Activated T-helper 2 cell treated with anti-CD3 and anti-CD28 coated beads, Interferon-gamma antibody, Interleukin-2, Interleukin-4, amounts not matched to agents 10 μg/mL and 5 μg/mL and 100 μg/mL, durations not matched to agents 14 hours and 24 hours and 36 hours (primary cell): ENCODE data around the gene TMEM14A. TPM values are rescaled to one million over a fixed set of nuclear protein-coding genes. Genes with fewer than 3 reads are reported as not detected.
A peak's percentile ranks its signal among the peaks of the same experiment; 100 is the strongest.
"Not testable (repeated sequence)": the region's sequence is repeated elsewhere in the genome, so short reads cannot be mapped to it uniquely, and the experiment has no call there.

Experiments
- DNase-seq: peaks from one replicate; pipeline ENCODE4 v3.0.0; 2021; ENCODE audit warnings: low spot score
- H3K27ac Mint-ChIP-seq: one replicate; pipeline ENCODE4 v1.8.0; 2021; ENCODE audit warnings: mixed read lengths
- H3K27me3 Mint-ChIP-seq: one replicate; pipeline ENCODE4 v1.8.0; 2021; ENCODE audit warnings: low read depth, mixed read lengths
- H3K36me3 Mint-ChIP-seq: one replicate; pipeline ENCODE4 v1.8.0; 2021; ENCODE audit warnings: low read depth, mixed read lengths
- H3K4me1 Mint-ChIP-seq: one replicate; pipeline ENCODE4 v1.8.0; 2021; ENCODE audit warnings: low read depth, mixed read lengths
- H3K4me3 Mint-ChIP-seq: one replicate; pipeline ENCODE4 v1.8.0; 2021; ENCODE audit warnings: low read depth, mild to moderate bottlenecking, moderate library complexity, mixed read lengths
- H3K9me3 Mint-ChIP-seq: one replicate; pipeline ENCODE4 v1.8.0; 2021; ENCODE audit warnings: mixed read lengths
- intact Hi-C: fragments of 100-400 bp; cut with micrococcal nuclease; formaldehyde crosslinking; loops from one replicate; pipeline ENCODE4 v1.15.1; 2023
- total RNA-seq: library from RNA; stranded (reverse); gene quantifications from 2 replicates; pipeline ENCODE4 v1.2.3, GENCODE V29; 2022

Gene TMEM14A
- total RNA-seq, 1 donor from 2014 or later = 17.0 TPM

- H3K4me3 Mint-ChIP-seq, DNase-seq, H3K4me1 Mint-ChIP-seq, intact Hi-C loops, H3K9me3 Mint-ChIP-seq, H3K27ac Mint-ChIP-seq, H3K36me3 Mint-ChIP-seq: not testable (repeated sequence)
- peaks cover 14% of the 10 kb centered on the region for H3K27me3 Mint-ChIP-seq
Measured at GRCh38 chr6:52714761-52715160, 43.8 kb downstream of the TMEM14A start.

GRCh38 chr6:52718550-52718949, 47.6 kb downstream of the TMEM14A start:
- Mint-ChIP-seq H3K4me3 (no peak overlapping the region), H3K27ac (no peak overlapping the region), H3K36me3 (no peaks in the 10 kb centered on the region), H3K27me3 (peaks cover 5% of the 10 kb centered on the region), H3K9me3 (no peaks in the 10 kb centered on the region), H3K4me1 (no peaks in the 10 kb centered on the region)
- intact Hi-C loops = no loop called here
- DNase-seq = no peak

DNA sequence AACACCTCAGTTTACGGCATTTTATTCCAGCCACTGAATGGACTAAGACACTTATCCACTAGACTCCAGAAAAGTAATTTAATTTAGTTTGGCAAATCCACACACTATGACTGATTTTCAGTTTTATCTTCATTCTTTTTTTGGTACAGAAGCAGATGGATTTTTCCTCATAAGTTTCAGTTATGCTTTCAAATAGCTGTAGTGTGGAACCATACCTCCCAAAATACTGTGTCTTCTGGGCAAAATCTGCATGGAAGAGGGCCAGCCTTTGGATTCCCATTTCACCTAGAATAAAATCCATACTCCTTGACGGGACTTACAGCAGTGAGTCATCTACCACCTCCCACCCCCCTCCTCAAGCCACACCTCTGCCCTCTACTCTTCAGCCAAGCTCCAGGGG, 49.4 kb downstream of the TMEM14A start:
- DNase-seq = no peak
- no peaks in the 10 kb centered on the region for H3K4me1 Mint-ChIP-seq
- no peaks in the 10 kb centered on the region for H3K9me3 Mint-ChIP-seq
- no peaks in the 10 kb centered on the region for H3K36me3 Mint-ChIP-seq
- intact Hi-C loops = no loop called here
- no peak overlapping the region for H3K4me3 Mint-ChIP-seq
- H3K27me3 Mint-ChIP-seq = peaks cover 5% of the 10 kb centered on the region
- H3K27ac Mint-ChIP-seq = no peak overlapping the region

- Mint-ChIP-seq H3K4me3 (no peak overlapping the region), H3K36me3 (no peaks in the 10 kb centered on the region), H3K27me3 (peaks cover 4% of the 10 kb centered on the region), H3K4me1 (no peaks in the 10 kb centered on the region), H3K9me3 (no peaks in the 10 kb centered on the region), H3K27ac (no peak overlapping the region)
- intact Hi-C loops = loop anchor here (2.0 kb wide), 1 partner anchor 761 kb away; no protein-coding TSS in a partner anchor
- DNase-seq = no peak
Measured at GRCh38 chr6:52724042-52724405, 53.1 kb downstream of the TMEM14A start.

GRCh38 chr6:52724406-52725121, 53.7 kb downstream of the TMEM14A start:
- DNase-seq = peak; percentile 22
- H3K4me3 Mint-ChIP-seq = no peak overlapping the region
- no peaks in the 10 kb centered on the region for H3K4me1 Mint-ChIP-seq
- no peak overlapping the region for H3K27ac Mint-ChIP-seq
- intact Hi-C loops = loop anchor here (2.0 kb wide), 1 partner anchor 760 kb away; no protein-coding TSS in a partner anchor
- no peaks in the 10 kb centered on the region for H3K36me3 Mint-ChIP-seq
- H3K9me3 Mint-ChIP-seq = no peaks in the 10 kb centered on the region
- peaks cover 5% of the 10 kb centered on the region for H3K27me3 Mint-ChIP-seq

- intact Hi-C loops = loop anchor here (2.0 kb wide), 1 partner anchor 760 kb away; no protein-coding TSS in a partner anchor
- Mint-ChIP-seq H3K9me3 (no peaks in the 10 kb centered on the region), H3K27ac (no peak overlapping the region), H3K4me3 (no peak overlapping the region), H3K27me3 (peaks cover 5% of the 10 kb centered on the region), H3K36me3 (no peaks in the 10 kb centered on the region), H3K4me1 (no peaks in the 10 kb centered on the region)
- no peak for DNase-seq
Measured at GRCh38 chr6:52725143-52725534, 54.2 kb downstream of the TMEM14A start.

GRCh38 chr6:52725535-52726192, 54.8 kb downstream of the TMEM14A start:
- no peak for DNase-seq
- Mint-ChIP-seq H3K27me3 (peaks cover 5% of the 10 kb centered on the region), H3K4me1 (no peaks in the 10 kb centered on the region), H3K4me3 (no peak overlapping the region), H3K36me3 (no peaks in the 10 kb centered on the region), H3K9me3 (no peaks in the 10 kb centered on the region), H3K27ac (no peak overlapping the region)
- intact Hi-C loops = loop anchor here (2.0 kb wide), 1 partner anchor 759 kb away; no protein-coding TSS in a partner anchor

DNA sequence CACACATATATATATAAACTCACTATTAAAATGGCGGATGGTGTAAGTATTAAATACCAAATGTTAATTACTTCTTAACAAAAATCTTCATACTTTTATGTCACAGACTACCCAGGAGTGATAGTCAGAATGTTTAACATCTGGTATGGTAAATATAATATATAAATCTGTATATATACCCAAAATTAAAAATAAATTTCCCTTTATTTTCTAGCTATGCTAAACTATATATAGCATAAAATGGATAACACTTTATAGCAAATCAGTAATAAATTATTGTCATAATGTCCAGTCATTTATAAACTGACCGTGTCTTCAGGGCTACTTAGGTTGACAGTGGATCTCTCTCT, 55.3 kb downstream of the TMEM14A start:
- H3K4me1 Mint-ChIP-seq = no peaks in the 10 kb centered on the region
- H3K36me3 Mint-ChIP-seq = no peaks in the 10 kb centered on the region
- H3K4me3 Mint-ChIP-seq = no peak overlapping the region
- no peaks in the 10 kb centered on the region for H3K9me3 Mint-ChIP-seq
- H3K27ac Mint-ChIP-seq = no peak overlapping the region
- intact Hi-C loops = no loop called here
- no peak for DNase-seq
- peaks cover 5% of the 10 kb centered on the region for H3K27me3 Mint-ChIP-seq

- H3K27me3 Mint-ChIP-seq = peaks cover 5% of the 10 kb centered on the region
- no peaks in the 10 kb centered on the region for H3K9me3 Mint-ChIP-seq
- intact Hi-C loops = no loop called here
- no peak overlapping the region for H3K27ac Mint-ChIP-seq
- H3K36me3 Mint-ChIP-seq = no peaks in the 10 kb centered on the region
- no peak for DNase-seq
- no peaks in the 10 kb centered on the region for H3K4me1 Mint-ChIP-seq
- H3K4me3 Mint-ChIP-seq = no peak overlapping the region
Measured at GRCh38 chr6:52726741-52727535, 56.0 kb downstream of the TMEM14A start.

- no peak overlapping the region for H3K4me3 Mint-ChIP-seq
- H3K4me1 Mint-ChIP-seq = no peaks in the 10 kb centered on the region
- intact Hi-C loops = no loop called here
- no peak overlapping the region for H3K27ac Mint-ChIP-seq
- no peak for DNase-seq
- H3K9me3 Mint-ChIP-seq = no peaks in the 10 kb centered on the region
- H3K27me3 Mint-ChIP-seq = peaks cover 5% of the 10 kb centered on the region
- no peaks in the 10 kb centered on the region for H3K36me3 Mint-ChIP-seq
Measured at GRCh38 chr6:52727908-52728307, 57.0 kb downstream of the TMEM14A start.

DNA sequence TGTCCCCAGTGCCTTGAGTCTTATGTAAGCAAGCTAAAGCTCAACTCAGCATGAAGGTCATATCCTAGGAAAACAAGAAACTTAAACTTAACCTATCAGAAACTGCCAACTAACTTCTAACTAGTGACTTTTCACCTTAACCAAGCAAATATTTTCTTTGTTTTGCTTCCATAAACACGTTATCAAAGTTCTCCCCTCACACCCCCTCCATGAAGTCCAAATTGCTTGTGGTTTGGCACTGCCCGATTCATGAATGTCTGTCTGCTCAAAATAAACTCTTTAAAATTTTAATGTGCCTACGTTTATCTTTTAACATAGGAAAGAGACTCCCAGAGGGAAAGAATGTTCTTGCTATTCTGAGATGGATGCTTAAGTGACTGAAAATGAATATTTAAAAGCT, 57.5 kb downstream of the TMEM14A start:
- H3K27ac Mint-ChIP-seq = no peak overlapping the region
- no peak for DNase-seq
- H3K27me3 Mint-ChIP-seq = peaks cover 5% of the 10 kb centered on the region
- no peak overlapping the region for H3K4me3 Mint-ChIP-seq
- H3K36me3 Mint-ChIP-seq = no peaks in the 10 kb centered on the region
- intact Hi-C loops = no loop called here
- no peaks in the 10 kb centered on the region for H3K9me3 Mint-ChIP-seq
- H3K4me1 Mint-ChIP-seq = no peaks in the 10 kb centered on the region

DNA sequence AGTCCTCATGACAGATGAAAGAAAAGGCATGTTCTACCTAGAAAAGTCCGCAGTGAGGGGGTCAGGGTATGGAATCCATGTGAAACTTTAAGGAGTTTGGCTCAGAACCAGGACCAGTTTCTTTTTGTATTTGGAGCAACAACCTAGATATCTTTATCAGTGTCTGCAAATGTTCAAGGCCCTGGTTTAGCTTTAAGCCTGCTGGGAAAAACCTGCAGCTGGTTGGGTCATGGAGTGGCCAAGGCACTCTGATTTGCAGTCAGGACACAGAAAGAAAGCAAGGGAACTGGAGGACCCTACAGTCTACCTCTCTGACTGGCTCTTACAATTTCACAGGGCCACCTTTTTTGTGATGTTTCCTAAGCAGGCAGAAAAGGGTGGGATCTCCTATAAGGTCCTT, 58.7 kb downstream of the TMEM14A start:
- no peaks in the 10 kb centered on the region for H3K4me1 Mint-ChIP-seq
- intact Hi-C loops = no loop called here
- H3K9me3 Mint-ChIP-seq = no peaks in the 10 kb centered on the region
- no peak overlapping the region for H3K27ac Mint-ChIP-seq
- H3K27me3 Mint-ChIP-seq = peaks cover 5% of the 10 kb centered on the region
- no peaks in the 10 kb centered on the region for H3K36me3 Mint-ChIP-seq
- no peak overlapping the region for H3K4me3 Mint-ChIP-seq
- DNase-seq = no peak

DNA sequence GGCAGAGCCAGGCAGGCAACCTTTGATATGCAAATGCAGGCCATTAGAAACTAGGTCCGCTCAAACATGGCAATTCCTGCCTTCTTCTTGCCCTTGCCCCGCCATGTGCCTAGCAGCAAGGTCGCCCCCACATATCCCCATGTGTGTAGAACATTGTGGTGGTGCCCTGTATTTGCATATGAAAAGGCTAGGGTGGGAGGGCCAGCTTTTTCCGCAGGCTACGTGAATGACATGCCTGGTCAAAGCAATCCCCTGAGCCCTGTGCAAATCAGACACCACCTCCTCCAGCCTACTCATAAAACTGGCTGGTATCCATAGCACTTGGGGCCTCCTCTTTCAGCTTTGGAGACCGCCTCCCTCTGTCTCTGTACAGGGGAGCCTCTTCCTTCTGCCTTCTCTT, 60.8 kb downstream of the TMEM14A start:
- Mint-ChIP-seq H3K36me3 (no peaks in the 10 kb centered on the region), H3K4me3 (no peak overlapping the region), H3K4me1 (no peaks in the 10 kb centered on the region), H3K27ac (no peak overlapping the region), H3K9me3 (no peaks in the 10 kb centered on the region), H3K27me3 (peaks cover 3% of the 10 kb centered on the region)
- intact Hi-C loops = no loop called here
- no peak for DNase-seq
